ENCODE results near the gene KCNN3. TPM values are rescaled to one million over a fixed set of nuclear protein-coding genes. Genes with fewer than 3 reads are reported as not detected.

Gene KCNN3
- polyA plus RNA-seq, 1 donor from 2014 or later = 2.2 TPM

- H3K9me2 ChIP-seq (ENCODE audit: insufficient read depth, low read length) = no peaks in the 10 kb centered on the region
- no peaks in the 10 kb centered on the region for H3K9me3 ChIP-seq (ENCODE audit: low read length)
- TF ChIP-seq REST (IDR thresholded peaks at IDR 0.05; ENCODE audit: borderline replicate concordance) (no peak), EZH2 (IDR thresholded peaks at IDR 0.05; ENCODE audit: borderline replicate concordance, insufficient read depth, low read length, poor library complexity, severe bottlenecking) (no peak), RAD21 (conservative IDR thresholded peaks at IDR 0.05) (no peak), MXI1 (conservative IDR thresholded peaks at IDR 0.05; ENCODE audit: poor library complexity, severe bottlenecking) (no peak), EP300 (conservative IDR thresholded peaks at IDR 0.05; ENCODE audit: poor library complexity, severe bottlenecking) (no peak), CTCF (IDR thresholded peaks at IDR 0.05; ENCODE audit: poor library complexity, severe bottlenecking) (no peak), TAF1 (IDR thresholded peaks at IDR 0.05; ENCODE audit: low read depth) (no peak), SMC3 (conservative IDR thresholded peaks at IDR 0.05; ENCODE audit: poor library complexity) (no peak), POLR2AphosphoS5 (IDR thresholded peaks at IDR 0.05) (no peak)
- H3F3A ChIP-seq (ENCODE audit: insufficient read depth, low read length, poor library complexity, severe bottlenecking) = no peaks in the 10 kb centered on the region
- H3K36me3 ChIP-seq (ENCODE audit: insufficient read depth, low read length) = no peaks in the 10 kb centered on the region
- no peaks in the 10 kb centered on the region for H3K79me2 ChIP-seq (replicated peaks; ENCODE audit: insufficient read depth, low read length)
- H3K9ac ChIP-seq (ENCODE audit: low read length) = no peak overlapping the region
- H3K4me2 ChIP-seq (ENCODE audit: low read length) = no peak overlapping the region
- H3K4me3 ChIP-seq (ENCODE audit: low read length) = no peak overlapping the region
- H4K20me1 ChIP-seq (ENCODE audit: insufficient read depth) = no peaks in the 10 kb centered on the region
- no peak overlapping the region for H2AFZ ChIP-seq (ENCODE audit: low read depth, low read length)
- H3K27ac ChIP-seq (ENCODE audit: low read length) = no peak overlapping the region
- no peaks in the 10 kb centered on the region for H3K27me3 ChIP-seq (ENCODE audit: insufficient read depth, low read depth, low read length)
Observed at GRCh38 chr1:154884869-154885701, 15.0 kb upstream of the KCNN3 start.

- no peaks in the 10 kb centered on the region for H3K27me3 ChIP-seq (ENCODE audit: insufficient read depth, low read depth, low read length)
- H3K9me2 ChIP-seq (ENCODE audit: insufficient read depth, low read length) = no peaks in the 10 kb centered on the region
- H3K79me2 ChIP-seq (replicated peaks; ENCODE audit: insufficient read depth, low read length) = no peaks in the 10 kb centered on the region
- H3K4me2 ChIP-seq (ENCODE audit: low read length) = no peak overlapping the region
- no peaks in the 10 kb centered on the region for H3K9me3 ChIP-seq (ENCODE audit: low read length)
- TF ChIP-seq EZH2 (IDR thresholded peaks at IDR 0.05; ENCODE audit: borderline replicate concordance, insufficient read depth, low read length, poor library complexity, severe bottlenecking) (no peak), TAF1 (IDR thresholded peaks at IDR 0.05; ENCODE audit: low read depth) (no peak), EP300 (conservative IDR thresholded peaks at IDR 0.05; ENCODE audit: poor library complexity, severe bottlenecking) (no peak), REST (IDR thresholded peaks at IDR 0.05; ENCODE audit: borderline replicate concordance) (no peak), MXI1 (conservative IDR thresholded peaks at IDR 0.05; ENCODE audit: poor library complexity, severe bottlenecking) (no peak), SMC3 (conservative IDR thresholded peaks at IDR 0.05; ENCODE audit: poor library complexity) (no peak), POLR2AphosphoS5 (IDR thresholded peaks at IDR 0.05) (no peak), CTCF (IDR thresholded peaks at IDR 0.05; ENCODE audit: poor library complexity, severe bottlenecking) (no peak), RAD21 (conservative IDR thresholded peaks at IDR 0.05) (no peak)
- H2AFZ ChIP-seq (ENCODE audit: low read depth, low read length) = no peak overlapping the region
- H3K36me3 ChIP-seq (ENCODE audit: insufficient read depth, low read length) = no peaks in the 10 kb centered on the region
- no peak overlapping the region for H3K9ac ChIP-seq (ENCODE audit: low read length)
- H4K20me1 ChIP-seq (ENCODE audit: insufficient read depth) = no peaks in the 10 kb centered on the region
- no peak overlapping the region for H3K27ac ChIP-seq (ENCODE audit: low read length)
- H3K4me3 ChIP-seq (ENCODE audit: low read length) = no peak overlapping the region
- H3F3A ChIP-seq (ENCODE audit: insufficient read depth, low read length, poor library complexity, severe bottlenecking) = no peaks in the 10 kb centered on the region
Observed at GRCh38 chr1:154883919-154884868, 14.1 kb upstream of the KCNN3 start.
